ENCODE results near the gene MAN1B1. TPM values are rescaled to one million over a fixed set of nuclear protein-coding genes. Genes with fewer than 3 reads are reported as not detected.
A peak's percentile ranks its signal among the peaks of the same experiment; 100 is the strongest.

The MAN1B1 gene
- total and polyA plus RNA-seq, 2 donors (not counting 1 experiment from before 2014, with no cell fraction given), result 45.5 to 96.6 TPM

- no peak overlapping the region for H3K4me3 ChIP-seq (replicated peaks in 1 of 4; ENCODE audit: control extremely low read depth in 1 of 4, insufficient read depth in 1 of 4, low read depth in 3 of 4, low read length in 4 of 4)
- no peaks in the 10 kb centered on the region for H3K9me3 ChIP-seq (ENCODE audit: control insufficient read depth, insufficient read depth, low read depth, low read length)
- H2AFZ ChIP-seq (ENCODE audit: low read length), result no peak overlapping the region
- no peak overlapping the region for H3K4me2 ChIP-seq (ENCODE audit: extremely low read depth, insufficient read depth, low read length)
- H3K27me3 ChIP-seq (ENCODE audit: control insufficient read depth, insufficient read depth, low read length), result no peaks in the 10 kb centered on the region
- H3K36me3 ChIP-seq (ENCODE audit: control insufficient read depth, insufficient read depth, low read length), result no peaks in the 10 kb centered on the region
- no peak overlapping the region for H3K9ac ChIP-seq (ENCODE audit: insufficient read depth, low read length)
- H3K79me2 ChIP-seq (ENCODE audit: control insufficient read depth, insufficient read depth, low read length), result no peaks in the 10 kb centered on the region
- DNase-seq (ENCODE audit: low read depth in 2 of 2), result no peak
- H3K4me1 ChIP-seq (ENCODE audit: control insufficient read depth, extremely low read depth, insufficient read depth, low read length), result no peaks in the 10 kb centered on the region
- no peaks in the 10 kb centered on the region for H4K20me1 ChIP-seq (ENCODE audit: control insufficient read depth, extremely low read depth, insufficient read depth, low read length)
- H3K27ac ChIP-seq (ENCODE audit: insufficient read depth, low read length), result no peak overlapping the region
- no peak for TF ChIP-seq EZH2 (IDR thresholded peaks at IDR 0.05; ENCODE audit: low read length, missing control alignments)
- TF ChIP-seq, protein P1, sequence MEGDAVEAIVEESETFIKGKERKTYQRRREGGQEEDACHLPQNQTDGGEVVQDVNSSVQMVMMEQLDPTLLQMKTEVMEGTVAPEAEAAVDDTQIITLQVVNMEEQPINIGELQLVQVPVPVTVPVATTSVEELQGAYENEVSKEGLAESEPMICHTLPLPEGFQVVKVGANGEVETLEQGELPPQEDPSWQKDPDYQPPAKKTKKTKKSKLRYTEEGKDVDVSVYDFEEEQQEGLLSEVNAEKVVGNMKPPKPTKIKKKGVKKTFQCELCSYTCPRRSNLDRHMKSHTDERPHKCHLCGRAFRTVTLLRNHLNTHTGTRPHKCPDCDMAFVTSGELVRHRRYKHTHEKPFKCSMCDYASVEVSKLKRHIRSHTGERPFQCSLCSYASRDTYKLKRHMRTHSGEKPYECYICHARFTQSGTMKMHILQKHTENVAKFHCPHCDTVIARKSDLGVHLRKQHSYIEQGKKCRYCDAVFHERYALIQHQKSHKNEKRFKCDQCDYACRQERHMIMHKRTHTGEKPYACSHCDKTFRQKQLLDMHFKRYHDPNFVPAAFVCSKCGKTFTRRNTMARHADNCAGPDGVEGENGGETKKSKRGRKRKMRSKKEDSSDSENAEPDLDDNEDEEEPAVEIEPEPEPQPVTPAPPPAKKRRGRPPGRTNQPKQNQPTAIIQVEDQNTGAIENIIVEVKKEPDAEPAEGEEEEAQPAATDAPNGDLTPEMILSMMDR (conservative IDR thresholded peaks at IDR 0.05 in 1 of 2, IDR thresholded peaks at IDR 0.05 in 1 of 2; ENCODE audit: low read depth in 1 of 2, low read length in 2 of 2), result no peak
These were observed 63.3 kb downstream of the MAN1B1 start for GRCh38 chr9:137149942-137150616.

- TF ChIP-seq, protein P1 (conservative IDR thresholded peaks at IDR 0.05 in 1 of 2, IDR thresholded peaks at IDR 0.05 in 1 of 2; ENCODE audit: low read depth in 1 of 2, low read length in 2 of 2), result no peak
- no peak for TF ChIP-seq EZH2 (IDR thresholded peaks at IDR 0.05; ENCODE audit: low read length, missing control alignments)
- Histone ChIP-seq H4K20me1 (ENCODE audit: control insufficient read depth, extremely low read depth, insufficient read depth, low read length) (no peaks in the 10 kb centered on the region), H3K36me3 (ENCODE audit: control insufficient read depth, insufficient read depth, low read length) (no peaks in the 10 kb centered on the region), H3K4me3 (replicated peaks in 1 of 4; ENCODE audit: control extremely low read depth in 1 of 4, insufficient read depth in 1 of 4, low read depth in 3 of 4, low read length in 4 of 4) (no peak overlapping the region), H3K79me2 (ENCODE audit: control insufficient read depth, insufficient read depth, low read length) (no peaks in the 10 kb centered on the region), H3K4me1 (ENCODE audit: control insufficient read depth, extremely low read depth, insufficient read depth, low read length) (no peaks in the 10 kb centered on the region), H3K27ac (ENCODE audit: insufficient read depth, low read length) (no peak overlapping the region), H3K4me2 (ENCODE audit: extremely low read depth, insufficient read depth, low read length) (no peak overlapping the region), H2AFZ (ENCODE audit: low read length) (no peak overlapping the region), H3K9ac (ENCODE audit: insufficient read depth, low read length) (no peak overlapping the region), H3K9me3 (ENCODE audit: control insufficient read depth, insufficient read depth, low read depth, low read length) (no peaks in the 10 kb centered on the region), H3K27me3 (ENCODE audit: control insufficient read depth, insufficient read depth, low read length) (peaks cover 2% of the 10 kb centered on the region)
- peak in 1 of 2 donors; percentile 36 for DNase-seq (ENCODE audit: low read depth in 2 of 2)
These were observed 64.1 kb downstream of the MAN1B1 start for GRCh38 chr9:137150617-137151457.

DNA sequence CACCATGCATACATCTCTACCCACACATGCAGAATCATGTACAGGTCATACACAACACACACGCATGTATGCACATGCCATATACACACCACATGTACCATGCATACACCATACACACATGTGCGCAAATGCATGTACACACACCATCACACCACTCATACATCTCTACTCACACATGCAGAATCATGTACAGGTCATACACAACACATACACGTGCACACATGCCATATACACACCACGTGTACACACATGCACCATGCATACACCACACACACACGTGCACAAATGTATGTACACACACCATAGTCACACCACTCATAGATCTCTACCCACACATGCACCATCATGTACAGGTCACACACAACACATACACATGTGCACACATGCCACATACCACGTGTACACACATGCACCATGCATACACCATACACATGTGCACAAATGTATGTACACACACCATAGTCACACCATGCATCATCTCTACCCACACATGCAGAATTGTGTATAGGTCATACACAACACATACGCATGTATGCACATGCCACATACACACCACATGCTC lies 66.1 kb downstream of the MAN1B1 start:
- H3K36me3 ChIP-seq (ENCODE audit: control insufficient read depth, insufficient read depth, low read length), result no peaks in the 10 kb centered on the region
- no peak overlapping the region for H3K4me2 ChIP-seq (ENCODE audit: extremely low read depth, insufficient read depth, low read length)
- H3K9ac ChIP-seq (ENCODE audit: insufficient read depth, low read length), result no peak overlapping the region
- no peak overlapping the region for H3K4me3 ChIP-seq (replicated peaks in 1 of 4; ENCODE audit: control extremely low read depth in 1 of 4, insufficient read depth in 1 of 4, low read depth in 3 of 4, low read length in 4 of 4)
- no peak for TF ChIP-seq EZH2 (IDR thresholded peaks at IDR 0.05; ENCODE audit: low read length, missing control alignments)
- TF ChIP-seq, protein P1 (conservative IDR thresholded peaks at IDR 0.05 in 1 of 2, IDR thresholded peaks at IDR 0.05 in 1 of 2; ENCODE audit: low read depth in 1 of 2, low read length in 2 of 2), result no peak
- DNase-seq (ENCODE audit: low read depth in 2 of 2), result no peak
- H2AFZ ChIP-seq (ENCODE audit: low read length), result no peak overlapping the region
- H3K9me3 ChIP-seq (ENCODE audit: control insufficient read depth, insufficient read depth, low read depth, low read length), result no peaks in the 10 kb centered on the region
- H3K27me3 ChIP-seq (ENCODE audit: control insufficient read depth, insufficient read depth, low read length), result peaks cover 5% of the 10 kb centered on the region
- no peaks in the 10 kb centered on the region for H3K4me1 ChIP-seq (ENCODE audit: control insufficient read depth, extremely low read depth, insufficient read depth, low read length)
- no peaks in the 10 kb centered on the region for H4K20me1 ChIP-seq (ENCODE audit: control insufficient read depth, extremely low read depth, insufficient read depth, low read length)
- H3K27ac ChIP-seq (ENCODE audit: insufficient read depth, low read length), result no peak overlapping the region
- H3K79me2 ChIP-seq (ENCODE audit: control insufficient read depth, insufficient read depth, low read length), result no peaks in the 10 kb centered on the region

Data from fibroblast of lung (primary cell).